SU-DHL-6 (cell line): ENCODE data around the gene ALDH16A1.

Experiments used
- H2AFZ ChIP-seq: fragments of 200-600 bp; sonication (generic); 2 replicates; pipeline ENCODE4 v1.6.1; 2014; ENCODE audit warnings: low read depth, mild to moderate bottlenecking, moderate library complexity, mixed read lengths, antibody characterized with exemption, low read length; ENCODE audit not compliant: severe bottlenecking
- H3F3A ChIP-seq: fragments of 200-600 bp; shearing (Covaris generic); 2 replicates; pipeline ENCODE4 v1.6.0; 2016; ENCODE audit warnings: antibody characterized with exemption, mild to moderate bottlenecking; ENCODE audit not compliant: insufficient read depth
- H3K27ac ChIP-seq: fragments of 200-600 bp; sonication (generic); 2 replicates; pipeline ENCODE4 v1.5.1; 2016; ENCODE audit warnings: low read depth, mild to moderate bottlenecking, low read length, moderate library complexity, mixed read lengths
- H3K27me3 ChIP-seq: fragments of 200-600 bp; sonication (generic), shearing (Covaris generic); 2 replicates; pipeline ENCODE4 v1.6.0; 2014; ENCODE audit warnings: mild to moderate bottlenecking, low read length
- H3K36me3 ChIP-seq: fragments of 200-600 bp; sonication (generic); 2 replicates; pipeline ENCODE4 v1.6.1; 2014; ENCODE audit warnings: mild to moderate bottlenecking, low read length, mixed read lengths
- H3K4me2 ChIP-seq: fragments of 300-600, 200-600 bp; shearing (Covaris generic), sonication (generic); 2 replicates; pipeline ENCODE4 v1.6.0; 2014; ENCODE audit warnings: low read length, low read depth, mild to moderate bottlenecking; ENCODE audit not compliant: poor library complexity, severe bottlenecking
- H3K4me3 ChIP-seq: fragments of 200-600 bp; sonication (generic); 2 replicates; pipeline ENCODE4 v1.5.1; 2014; ENCODE audit warnings: antibody characterized with exemption, low read length, mild to moderate bottlenecking, mixed read lengths; ENCODE audit not compliant: insufficient read depth, poor library complexity, severe bottlenecking
- H3K79me2 ChIP-seq: fragments of 200-600 bp; sonication (generic); 2 replicates; pipeline ENCODE4 v1.6.1; 2014; ENCODE audit warnings: mild to moderate bottlenecking, low read length, moderate library complexity; ENCODE audit not compliant: insufficient read depth
- H3K9ac ChIP-seq: fragments of 200-600 bp; sonication (generic); 2 replicates; pipeline ENCODE4 v1.7.0; 2014; ENCODE audit warnings: mild to moderate bottlenecking, low read length
- H3K9me2 ChIP-seq: fragments of 200-600 bp; sonication (generic); replicated peaks from 2 replicates; pipeline ENCODE4 v1.6.1; 2014; ENCODE audit warnings: low read length; ENCODE audit not compliant: insufficient read depth
- H3K9me3 ChIP-seq: fragments of 200-600 bp; sonication (generic); 2 replicates; pipeline ENCODE4 v1.6.1; 2014; ENCODE audit warnings: low read length, mixed read lengths; ENCODE audit not compliant: insufficient read depth
- H4K20me1 ChIP-seq: fragments of 200-600 bp; sonication (generic); 2 replicates; pipeline ENCODE4 v1.6.1; 2014; ENCODE audit warnings: low read depth, mild to moderate bottlenecking, antibody characterized with exemption, low read length, moderate library complexity, mixed read lengths
- EZH2phosphoT487 ChIP-seq: fragments of 200-600 bp; sonication (generic), shearing (Covaris generic); conservative IDR thresholded peaks from 2 replicates; pipeline ENCODE4 v1.6.1; 2018; ENCODE audit warnings: mild to moderate bottlenecking, antibody characterized with exemption, low read length, moderate library complexity, mixed read lengths
- TF ChIP-seq, protein P1 (sequence below): fragments of 200-600 bp; sonication (generic); IDR thresholded peaks from one replicate; pipeline ENCODE4 v1.5.1; 2017; ENCODE audit warnings: antibody characterized with exemption, mild to moderate bottlenecking, low read length, moderate library complexity; ENCODE audit not compliant: insufficient read depth, poor library complexity, severe bottlenecking

Gene ALDH16A1

DNA sequence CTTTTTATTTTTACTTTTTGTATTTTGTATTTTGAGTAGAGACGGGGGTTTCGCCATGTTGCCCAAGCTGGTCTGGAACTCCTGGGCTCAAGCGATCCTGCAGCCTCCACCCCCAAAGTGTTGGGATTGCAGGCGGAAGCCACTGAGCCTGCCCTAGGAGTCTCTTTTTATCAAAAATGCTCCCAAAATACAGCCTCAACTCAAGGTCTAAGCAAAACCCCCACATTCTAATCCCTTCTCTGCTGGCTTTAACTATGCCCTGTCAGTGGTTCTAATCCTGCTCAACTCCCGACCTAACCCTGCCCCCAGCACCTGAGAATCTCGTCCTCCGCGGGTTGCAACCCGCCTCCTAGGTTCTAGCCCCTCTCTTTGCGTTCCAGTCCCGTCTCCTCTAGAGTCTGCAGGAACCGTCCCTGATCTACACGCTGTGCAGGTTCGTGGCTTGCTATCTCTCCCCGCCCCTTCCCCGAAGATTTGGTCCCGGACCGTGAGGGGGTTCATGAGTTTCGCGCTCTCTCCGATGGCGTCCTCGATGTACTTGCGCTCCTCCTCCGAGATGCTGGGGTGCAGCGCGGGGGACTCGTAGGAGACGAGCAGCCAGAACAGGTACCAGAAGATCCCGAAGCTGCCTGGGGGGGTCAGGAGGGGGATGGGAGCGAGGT lies 19.7 kb upstream of the ALDH16A1 start:
- Histone ChIP-seq H3K9ac (no peak overlapping the region), H2AFZ (no peak overlapping the region), H3K9me2 (no peaks in the 10 kb centered on the region), H3K79me2 (no peaks in the 10 kb centered on the region), H3K4me3 (no peak overlapping the region), H3K36me3 (no peaks in the 10 kb centered on the region), H3K27me3 (no peaks in the 10 kb centered on the region), H3F3A (no peaks in the 10 kb centered on the region), H3K4me2 (no peak overlapping the region), H4K20me1 (no peaks in the 10 kb centered on the region), H3K27ac (no peak overlapping the region), H3K9me3 (no peaks in the 10 kb centered on the region)
- TF ChIP-seq EZH2phosphoT487, result no peak
- TF ChIP-seq, protein P1, sequence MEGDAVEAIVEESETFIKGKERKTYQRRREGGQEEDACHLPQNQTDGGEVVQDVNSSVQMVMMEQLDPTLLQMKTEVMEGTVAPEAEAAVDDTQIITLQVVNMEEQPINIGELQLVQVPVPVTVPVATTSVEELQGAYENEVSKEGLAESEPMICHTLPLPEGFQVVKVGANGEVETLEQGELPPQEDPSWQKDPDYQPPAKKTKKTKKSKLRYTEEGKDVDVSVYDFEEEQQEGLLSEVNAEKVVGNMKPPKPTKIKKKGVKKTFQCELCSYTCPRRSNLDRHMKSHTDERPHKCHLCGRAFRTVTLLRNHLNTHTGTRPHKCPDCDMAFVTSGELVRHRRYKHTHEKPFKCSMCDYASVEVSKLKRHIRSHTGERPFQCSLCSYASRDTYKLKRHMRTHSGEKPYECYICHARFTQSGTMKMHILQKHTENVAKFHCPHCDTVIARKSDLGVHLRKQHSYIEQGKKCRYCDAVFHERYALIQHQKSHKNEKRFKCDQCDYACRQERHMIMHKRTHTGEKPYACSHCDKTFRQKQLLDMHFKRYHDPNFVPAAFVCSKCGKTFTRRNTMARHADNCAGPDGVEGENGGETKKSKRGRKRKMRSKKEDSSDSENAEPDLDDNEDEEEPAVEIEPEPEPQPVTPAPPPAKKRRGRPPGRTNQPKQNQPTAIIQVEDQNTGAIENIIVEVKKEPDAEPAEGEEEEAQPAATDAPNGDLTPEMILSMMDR, result no peak

DNA sequence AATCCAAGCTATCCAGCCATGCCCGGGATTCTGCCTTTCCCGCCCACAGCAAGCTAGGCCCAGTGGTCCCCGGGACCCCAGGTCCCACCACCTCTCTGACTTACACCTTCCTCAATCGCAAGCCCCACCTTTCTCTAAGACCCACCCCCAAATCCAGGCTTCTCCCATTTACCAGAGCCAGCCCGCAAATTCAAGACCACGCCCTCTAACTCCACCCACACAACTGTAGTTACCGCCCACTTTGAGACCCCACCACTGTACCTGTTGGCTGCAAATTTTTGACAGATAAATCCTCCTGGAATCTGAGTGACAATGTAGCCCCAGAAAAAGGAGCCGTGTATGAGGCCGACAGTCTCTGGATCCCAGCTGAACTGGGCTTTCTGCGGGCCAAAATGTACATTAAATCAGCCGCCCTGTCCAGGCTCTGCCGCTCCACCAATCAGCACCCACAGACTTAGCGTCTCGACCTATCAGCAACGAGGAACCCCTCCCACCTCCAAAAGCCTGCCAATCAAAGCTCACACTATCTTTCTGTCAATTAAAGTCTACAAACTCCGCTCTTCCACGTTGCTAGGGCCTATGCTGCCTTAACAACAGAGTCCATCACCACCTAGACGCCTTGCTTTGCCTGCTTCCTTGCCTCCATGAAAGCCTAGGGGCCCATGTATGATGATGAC lies 18.0 kb upstream of the ALDH16A1 start:
- H3K9me3 ChIP-seq, result no peaks in the 10 kb centered on the region
- no peak overlapping the region for H2AFZ ChIP-seq
- H3K9ac ChIP-seq, result no peak overlapping the region
- no peak for TF ChIP-seq EZH2phosphoT487
- TF ChIP-seq, protein P1, result no peak
- no peaks in the 10 kb centered on the region for H3K36me3 ChIP-seq
- H3F3A ChIP-seq, result no peaks in the 10 kb centered on the region
- H3K27ac ChIP-seq, result no peak overlapping the region
- no peaks in the 10 kb centered on the region for H3K9me2 ChIP-seq
- H3K4me3 ChIP-seq, result no peak overlapping the region
- H3K79me2 ChIP-seq, result no peaks in the 10 kb centered on the region
- H3K4me2 ChIP-seq, result no peak overlapping the region
- H4K20me1 ChIP-seq, result no peaks in the 10 kb centered on the region
- H3K27me3 ChIP-seq, result no peaks in the 10 kb centered on the region

DNA sequence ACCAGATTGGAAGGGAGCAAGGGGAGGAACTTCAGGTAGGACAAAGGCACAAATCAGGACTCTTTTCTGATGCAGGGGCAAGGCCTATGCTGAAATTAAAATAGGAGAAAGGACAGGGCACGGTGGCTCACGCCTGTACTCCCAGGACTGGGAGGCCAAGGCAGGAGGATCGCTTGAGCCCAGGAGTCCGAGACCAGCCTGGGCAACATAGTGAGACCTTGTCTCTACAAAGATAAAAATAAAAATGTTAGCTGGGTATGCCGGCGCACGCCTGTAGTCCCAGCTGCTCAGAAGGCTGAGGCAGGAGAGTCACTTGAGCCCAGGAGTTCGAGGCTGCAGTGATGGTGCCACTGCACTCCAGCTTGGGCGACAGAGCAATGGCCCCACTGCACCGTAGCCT lies 17.4 kb upstream of the ALDH16A1 start:
- TF ChIP-seq, protein P1, result no peak
- no peak for TF ChIP-seq EZH2phosphoT487
- H3K27ac ChIP-seq, result no peak overlapping the region
- no peak overlapping the region for H2AFZ ChIP-seq
- H3K27me3 ChIP-seq, result no peaks in the 10 kb centered on the region
- H3K36me3 ChIP-seq, result no peaks in the 10 kb centered on the region
- no peak overlapping the region for H3K4me3 ChIP-seq
- no peak overlapping the region for H3K4me2 ChIP-seq
- no peaks in the 10 kb centered on the region for H3F3A ChIP-seq
- H3K79me2 ChIP-seq, result no peaks in the 10 kb centered on the region
- H3K9me2 ChIP-seq, result no peaks in the 10 kb centered on the region
- H3K9me3 ChIP-seq, result no peaks in the 10 kb centered on the region
- no peak overlapping the region for H3K9ac ChIP-seq
- H4K20me1 ChIP-seq, result no peaks in the 10 kb centered on the region
